GM12865 (cell line): Measurements from ENCODE around the gene ZNF154.

Experiments
- DNase-seq: peaks from one replicate; pipeline ENCODE4 v3.0.0; 2010; ENCODE audit warnings: low read depth
- H3K4me3 ChIP-seq: 2 replicates; pipeline ENCODE4 v1.5.1; 2011; ENCODE audit warnings: mild to moderate bottlenecking, low read depth, low read length, control low read depth
- CTCF ChIP-seq: IDR thresholded peaks from 2 replicates; pipeline ENCODE4 v1.5.1; 2011; ENCODE audit warnings: low read length, control low read depth, low read depth, inconsistent platforms; ENCODE audit not compliant: insufficient read depth; ENCODE audit errors: missing control alignments

The ZNF154 gene

DNA sequence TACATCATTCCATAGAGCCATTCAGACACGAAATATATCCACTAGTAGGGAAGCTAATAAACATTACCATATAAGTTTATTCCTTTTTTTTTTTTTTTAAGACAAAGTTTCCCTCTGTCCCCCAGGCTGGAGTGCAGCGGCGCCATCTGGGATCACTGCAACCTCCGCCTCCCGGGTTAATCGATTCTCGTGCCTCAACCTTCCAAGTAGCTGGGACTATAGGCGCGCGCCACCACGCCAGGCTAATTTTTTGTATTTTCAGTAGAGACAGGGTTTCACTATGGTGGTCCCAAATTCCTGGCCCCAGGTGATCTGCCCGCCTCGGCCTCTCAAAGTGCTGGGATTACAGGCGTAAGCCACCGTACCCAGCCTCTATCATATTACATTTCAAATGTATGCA, 612 bp upstream of the ZNF154 start:
- TF ChIP-seq CTCF = no peak
- no peak for DNase-seq
- no peak overlapping the region for H3K4me3 ChIP-seq

- H3K4me3 ChIP-seq = no peak overlapping the region
- TF ChIP-seq CTCF = no peak
- no peak for DNase-seq
Observed at GRCh38 chr19:57706346-57706745, 2.7 kb downstream of the ZNF154 start.

DNA sequence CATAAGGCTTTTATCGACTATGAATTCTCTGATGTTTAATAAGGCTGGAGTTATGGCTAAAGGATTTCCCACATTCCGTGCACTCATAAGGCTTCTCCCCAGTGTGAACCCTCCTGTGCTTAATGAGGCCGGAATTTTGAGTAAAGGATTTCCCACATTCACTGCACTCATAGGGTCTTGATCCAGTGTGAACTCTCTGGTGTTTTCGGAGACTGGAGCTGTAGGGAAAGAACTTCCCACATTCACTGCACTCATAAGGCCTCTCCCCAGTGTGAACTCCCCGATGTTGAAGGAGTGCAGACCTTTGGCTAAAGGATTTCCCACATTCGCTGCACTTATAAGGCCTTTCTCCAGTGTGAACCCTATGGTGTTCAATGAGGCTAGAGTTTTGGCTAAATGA, 7.4 kb downstream of the ZNF154 start:
- no peak overlapping the region for H3K4me3 ChIP-seq
- DNase-seq = no peak
- no peak for TF ChIP-seq CTCF

GRCh38 chr19:57689750-57690149, 19.3 kb downstream of the ZNF154 start:
- no peak for DNase-seq
- no peak for TF ChIP-seq CTCF
- no peak overlapping the region for H3K4me3 ChIP-seq

DNA sequence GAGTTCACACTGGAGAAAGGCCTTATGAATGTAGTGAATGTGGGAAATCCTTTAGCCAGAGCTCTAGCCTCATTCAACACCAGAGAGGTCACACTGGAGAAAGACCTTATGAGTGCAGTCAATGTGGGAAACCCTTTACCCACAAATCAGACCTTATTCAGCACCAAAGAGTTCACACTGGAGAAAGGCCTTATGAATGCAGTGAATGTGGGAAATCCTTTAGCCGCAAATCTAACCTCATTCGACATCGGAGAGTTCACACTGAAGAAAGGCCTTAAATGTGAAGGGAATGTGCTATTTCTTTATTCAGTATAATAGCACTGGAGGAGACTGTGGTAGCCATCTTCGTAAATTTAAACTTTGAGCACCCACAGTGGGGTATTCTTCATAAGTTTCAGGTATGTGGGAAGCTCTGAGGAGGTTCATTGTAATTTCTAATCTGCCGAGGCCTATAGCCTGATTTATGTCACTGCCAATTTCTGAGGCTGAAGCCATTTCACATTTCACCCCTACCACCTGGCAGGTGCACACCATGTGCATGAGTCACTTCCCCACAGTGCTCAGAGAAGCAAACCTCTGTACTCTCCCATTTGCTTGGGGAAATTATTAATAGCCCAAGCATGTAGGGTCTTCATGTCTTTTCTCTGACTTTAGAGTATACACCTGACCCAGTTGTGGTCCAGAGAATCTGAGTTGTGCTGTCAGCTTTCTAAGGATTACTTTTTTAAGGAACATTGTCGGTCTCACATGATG, 20.8 kb downstream of the ZNF154 start:
- no peak overlapping the region for H3K4me3 ChIP-seq
- no peak for TF ChIP-seq CTCF
- DNase-seq = no peak

GRCh38 chr19:57687363-57688010, 21.5 kb downstream of the ZNF154 start:
- no peak for DNase-seq
- TF ChIP-seq CTCF = no peak
- H3K4me3 ChIP-seq = no peak overlapping the region
